Measurements from ENCODE around the gene TEAD3.

The TEAD3 gene

DNA sequence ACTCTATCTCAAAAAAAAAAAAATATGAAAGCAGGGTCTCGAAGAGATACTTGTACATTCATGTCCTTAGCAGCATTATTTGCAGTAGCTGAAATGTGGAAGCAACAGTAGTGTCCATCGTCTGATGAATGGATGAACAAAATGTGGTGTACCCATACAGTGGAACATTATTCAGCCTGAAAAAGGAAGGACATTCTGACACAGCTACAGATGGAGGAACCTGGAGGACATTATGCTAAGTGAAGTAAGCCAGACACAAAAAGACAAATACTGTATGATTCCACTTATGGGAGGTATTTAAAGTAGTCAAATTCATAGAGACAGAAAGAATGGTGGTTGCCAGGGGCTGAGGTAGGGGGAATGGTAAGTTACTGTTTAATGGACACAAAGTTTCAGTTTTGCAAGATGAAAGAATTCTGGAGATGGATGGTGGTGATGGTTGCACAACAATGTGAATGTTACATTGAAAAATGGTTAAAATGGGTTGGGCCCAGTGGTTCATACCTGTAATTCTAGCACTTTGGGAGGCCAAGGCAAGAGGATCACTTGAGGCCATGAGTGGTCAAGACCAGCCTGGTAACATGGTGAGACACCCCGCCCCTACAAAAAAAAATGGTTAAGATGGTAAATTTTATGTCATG, 27.6 kb upstream of the TEAD3 start:
- Histone ChIP-seq H3K27me3 (ENCODE audit: insufficient read depth, poor library complexity, severe bottlenecking) (no peaks in the 10 kb centered on the region), H3K36me3 (ENCODE audit: low read depth) (no peaks in the 10 kb centered on the region), H3K9me3 (ENCODE audit: severe bottlenecking) (no peaks in the 10 kb centered on the region), H3K27ac (ENCODE audit: poor library complexity, severe bottlenecking) (no peak overlapping the region), H3K4me3 (ENCODE audit: severe bottlenecking) (no peak overlapping the region), H3K4me1 (ENCODE audit: insufficient read depth, poor library complexity, severe bottlenecking) (peaks cover 3% of the 10 kb centered on the region)
- ATAC-seq (ENCODE audit: low read depth) (no peak), DNase-seq (ENCODE audit: low spot score) (no peak)
- no peak for TF ChIP-seq CTCF (IDR thresholded peaks at IDR 0.05; ENCODE audit: poor library complexity, severe bottlenecking)

DNA sequence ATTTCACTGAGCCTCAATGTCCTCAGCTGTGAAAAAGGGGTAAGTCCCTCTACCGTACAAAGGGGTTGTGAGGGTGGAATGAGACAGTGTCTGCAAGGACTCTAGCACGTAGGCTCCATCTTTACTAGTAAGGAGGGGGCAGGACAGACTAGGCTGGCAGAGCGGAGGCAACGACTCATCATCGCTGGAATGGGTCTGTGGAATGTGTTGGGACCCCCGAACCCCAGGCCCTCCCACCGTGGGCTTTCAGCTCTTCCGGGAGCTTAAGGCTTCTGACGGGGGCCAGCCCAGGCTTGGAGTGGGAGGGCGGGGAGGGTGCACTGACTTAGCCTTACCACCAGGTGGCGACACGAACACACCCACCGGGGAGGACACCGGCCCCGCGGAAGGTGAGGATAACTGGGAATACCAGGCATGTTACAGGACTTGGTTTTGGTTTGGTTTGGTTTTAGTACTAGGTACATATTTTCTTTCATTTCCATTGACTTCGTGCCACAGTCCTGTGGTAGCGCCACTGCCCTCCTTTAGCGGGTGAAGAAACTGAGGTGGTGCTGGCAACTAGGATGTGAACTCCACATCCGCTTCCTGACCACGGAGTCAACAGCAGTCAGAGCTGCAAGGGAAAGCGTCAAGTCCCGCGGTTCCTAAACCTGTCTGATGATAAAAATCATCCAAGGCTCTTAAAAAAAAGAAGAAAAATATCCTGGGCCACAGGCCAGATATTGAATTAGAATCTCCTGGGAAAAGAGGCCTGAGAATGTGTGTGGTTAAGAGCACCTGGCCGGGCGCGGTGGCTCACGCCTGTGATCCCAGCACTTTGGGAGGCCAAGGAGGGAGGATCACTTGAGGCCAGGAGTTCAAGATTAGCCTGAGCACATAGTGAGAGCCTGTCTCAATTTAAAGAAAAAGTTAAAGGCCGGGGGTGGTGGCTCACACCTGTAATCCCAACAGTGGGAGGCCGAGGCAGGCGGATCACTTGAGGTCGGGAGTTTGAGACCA, 26.1 kb upstream of the TEAD3 start:
- no peak overlapping the region for H3K4me3 ChIP-seq (ENCODE audit: severe bottlenecking)

DNA sequence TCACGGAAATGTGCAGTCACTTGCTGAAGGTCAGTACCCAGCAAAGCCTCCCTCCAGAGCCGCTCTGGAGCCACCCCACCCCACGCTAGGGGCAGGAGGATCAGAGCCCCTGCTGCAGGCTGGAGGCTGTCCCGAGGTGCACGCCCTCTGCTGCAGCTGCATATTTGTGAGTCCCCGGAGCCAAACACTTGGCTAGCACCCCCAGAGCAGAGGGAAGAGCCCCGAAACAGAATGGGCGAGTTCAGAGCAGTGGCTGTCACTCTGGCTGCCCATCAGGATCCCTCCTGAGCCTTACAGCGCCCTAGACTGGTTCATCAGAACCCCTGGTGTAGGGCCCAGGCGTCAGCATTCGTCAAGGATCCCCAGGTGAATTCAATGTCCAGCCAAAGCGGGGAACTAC, 25.3 kb upstream of the TEAD3 start:
- H3K27me3 ChIP-seq (ENCODE audit: insufficient read depth, poor library complexity, severe bottlenecking) = no peaks in the 10 kb centered on the region
- H3K4me3 ChIP-seq (ENCODE audit: severe bottlenecking) = no peak overlapping the region
- no peaks in the 10 kb centered on the region for H3K36me3 ChIP-seq (ENCODE audit: low read depth)
- no peak for DNase-seq (ENCODE audit: low spot score)
- ATAC-seq (ENCODE audit: low read depth) = no peak
- no peaks in the 10 kb centered on the region for H3K9me3 ChIP-seq (ENCODE audit: severe bottlenecking)
- no peak for TF ChIP-seq CTCF (IDR thresholded peaks at IDR 0.05; ENCODE audit: poor library complexity, severe bottlenecking)
- peaks cover 3% of the 10 kb centered on the region for H3K4me1 ChIP-seq (ENCODE audit: insufficient read depth, poor library complexity, severe bottlenecking)
- no peak overlapping the region for H3K27ac ChIP-seq (ENCODE audit: poor library complexity, severe bottlenecking)

More for the DNA sequence above, 26.1 kb upstream of the TEAD3 start:
- Histone ChIP-seq H3K36me3 (ENCODE audit: low read depth) (no peaks in the 10 kb centered on the region), H3K9me3 (ENCODE audit: severe bottlenecking) (no peaks in the 10 kb centered on the region), H3K27ac (ENCODE audit: poor library complexity, severe bottlenecking) (no peak overlapping the region), H3K27me3 (ENCODE audit: insufficient read depth, poor library complexity, severe bottlenecking) (no peaks in the 10 kb centered on the region), H3K4me1 (ENCODE audit: insufficient read depth, poor library complexity, severe bottlenecking) (peaks cover 3% of the 10 kb centered on the region)
- DNase-seq (ENCODE audit: low spot score) = peak; percentile 73
- peak; percentile 96 for TF ChIP-seq CTCF (IDR thresholded peaks at IDR 0.05; ENCODE audit: poor library complexity, severe bottlenecking)
- peak; percentile 92 for ATAC-seq (ENCODE audit: low read depth)

DNA sequence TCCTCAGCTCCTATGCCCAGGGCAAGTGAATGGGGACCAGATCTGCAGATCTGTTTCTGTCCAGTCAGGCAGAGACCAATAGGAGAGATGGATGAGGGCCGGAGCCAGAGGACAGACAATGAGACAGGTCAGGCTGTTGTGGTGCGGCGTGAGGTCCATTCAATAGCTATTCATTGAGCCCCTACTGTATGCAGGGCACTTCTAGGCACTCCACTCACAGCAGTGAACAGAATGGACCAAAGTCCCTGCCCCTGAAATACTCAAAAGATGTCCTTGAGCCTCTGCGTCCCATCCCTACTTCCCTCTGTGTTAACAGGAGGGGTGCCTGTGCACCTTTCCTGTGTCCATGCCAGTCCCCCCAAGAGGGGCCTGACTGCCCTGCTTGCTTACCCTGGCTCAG, 24.4 kb upstream of the TEAD3 start:
- Histone ChIP-seq H3K27me3 (ENCODE audit: insufficient read depth, poor library complexity, severe bottlenecking) (no peaks in the 10 kb centered on the region), H3K9me3 (ENCODE audit: severe bottlenecking) (no peaks in the 10 kb centered on the region), H3K27ac (ENCODE audit: poor library complexity, severe bottlenecking) (no peak overlapping the region), H3K36me3 (ENCODE audit: low read depth) (no peaks in the 10 kb centered on the region), H3K4me1 (ENCODE audit: insufficient read depth, poor library complexity, severe bottlenecking) (peaks cover 3% of the 10 kb centered on the region), H3K4me3 (ENCODE audit: severe bottlenecking) (no peak overlapping the region)
- no peak for DNase-seq (ENCODE audit: low spot score)
- no peak for TF ChIP-seq CTCF (IDR thresholded peaks at IDR 0.05; ENCODE audit: poor library complexity, severe bottlenecking)
- no peak for ATAC-seq (ENCODE audit: low read depth)
